Skeletal muscle tissue (tissue), 4 donors: ENCODE results near the gene MYO1C. TPM values are rescaled to one million over a fixed set of nuclear protein-coding genes. Genes with fewer than 3 reads are reported as not detected.

Source experiments
- H3K27ac ChIP-seq: one replicate; pipeline ENCODE4 v1.7.0; 2013; ENCODE audit warnings: mild to moderate bottlenecking, low read depth, low read length, inconsistent platforms
- H3K27me3 ChIP-seq, 3 donors: one replicate each; pipeline ENCODE4 v1.7.0; 2013; ENCODE audit warnings: low read length in 3 of 3; ENCODE audit not compliant: control insufficient read depth in 3 of 3, insufficient read depth in 3 of 3
- H3K36me3 ChIP-seq, 3 donors: one replicate each; pipeline ENCODE4 v1.7.0; 2013; ENCODE audit warnings: low read length in 3 of 3; ENCODE audit not compliant: control insufficient read depth in 3 of 3, insufficient read depth in 3 of 3
- H3K4me1 ChIP-seq, 3 donors: one replicate each; pipeline ENCODE4 v1.7.0; 2013; ENCODE audit warnings: low read length in 3 of 3, mild to moderate bottlenecking in 3 of 3; ENCODE audit not compliant: control insufficient read depth in 3 of 3, insufficient read depth in 3 of 3
- H3K4me3 ChIP-seq, 3 donors: one replicate each; pipeline ENCODE4 v1.7.0; 2013; ENCODE audit warnings: low read length in 3 of 3
- H3K9ac ChIP-seq, 3 donors: one replicate each; pipeline ENCODE4 v1.7.0; 2013; ENCODE audit warnings: low read length in 3 of 3, mild to moderate bottlenecking in 3 of 3, moderate library complexity in 2 of 3, low read depth in 1 of 3
- H3K9me3 ChIP-seq, 3 donors: one replicate each; pipeline ENCODE4 v1.7.0; 2013; ENCODE audit warnings: low read length in 3 of 3; ENCODE audit not compliant: control insufficient read depth in 3 of 3
- total RNA-seq: library from RNA; depleted of rRNA; stranded (reverse); fragments of >200 nt; gene quantifications from one replicate; pipeline ENCODE4 v1.2.3, GENCODE V29; 2014
- donor health status: Osteomylitis.

Gene MYO1C
- total RNA-seq, 1 donor from 2014 or later = 69.4 TPM

- H3K4me1 ChIP-seq = peaks cover 10 to 19% (median 14%) of the 10 kb centered on the region in 3 donors
- H3K4me3 ChIP-seq = no peak overlapping the region
- H3K9ac ChIP-seq = no peak overlapping the region
- H3K27ac ChIP-seq = no peak overlapping the region
- H3K9me3 ChIP-seq = peaks cover 0 to 2% (median 0%) of the 10 kb centered on the region in 3 donors
- H3K27me3 ChIP-seq = no peaks in the 10 kb centered on the region
- H3K36me3 ChIP-seq = peaks cover 3 to 6% (median 4%) of the 10 kb centered on the region in 3 donors
Observed at GRCh38 chr17:1416414-1416813, 76.1 kb downstream of the MYO1C start.

- Histone ChIP-seq H3K9ac (peak overlapping the region in 1 of 3 donors; percentile 54), H3K27me3 (no peaks in the 10 kb centered on the region), H3K4me3 (peak overlapping the region in 1 of 3 donors; percentile 35), H3K27ac (peak overlapping the region; percentile 43), H3K9me3 (peaks cover 0 to 2% (median 0%) of the 10 kb centered on the region in 3 donors), H3K4me1 (peaks cover 10 to 17% (median 14%) of the 10 kb centered on the region in 3 donors), H3K36me3 (peaks cover 0 to 2% (median 1%) of the 10 kb centered on the region in 3 donors)
Observed at GRCh38 chr17:1414634-1415033, 77.9 kb downstream of the MYO1C start.

Other genes starting within 250 kb of the MYO1C start
- gene BHLHA9, start 222.2 kb downstream of the MYO1C start, total RNA-seq = not detected
- gene TRARG1, start 213.0 kb downstream of the MYO1C start, total RNA-seq = 0.52 TPM
- 280 TPM for gene YWHAE, start 92.5 kb downstream of the MYO1C start, total RNA-seq
- gene CRK, start 36.5 kb downstream of the MYO1C start, total RNA-seq = 42.8 TPM
- gene INPP5K, start 23.9 kb upstream of the MYO1C start, total RNA-seq = 23.0 TPM
- gene PITPNA, start 70.1 kb upstream of the MYO1C start, total RNA-seq = 11.0 TPM
- 4.7 TPM for gene SLC43A2, start 136.1 kb upstream of the MYO1C start, total RNA-seq
- gene SCARF1, start 153.0 kb upstream of the MYO1C start, total RNA-seq = 5.7 TPM
- 9.9 TPM for gene RILP, start 157.2 kb upstream of the MYO1C start, total RNA-seq
- 96.0 TPM for gene PRPF8, start 192.2 kb upstream of the MYO1C start, total RNA-seq
- gene TLCD2, start 217.7 kb upstream of the MYO1C start, total RNA-seq = 2.1 TPM
- 10.4 TPM for gene WDR81, start 232.0 kb upstream of the MYO1C start, total RNA-seq